ENCODE results near the gene ACER1.

- no peak for TF ChIP-seq CTCF (CRISPR knock-in tag; IDR thresholded peaks at IDR 0.05)
- TF ChIP-seq CREB1 (IDR thresholded peaks at IDR 0.05), result no peak
- TF ChIP-seq CREB1 (CRISPR knock-in tag; IDR thresholded peaks at IDR 0.05), result no peak
- TF ChIP-seq ZNF225 (CRISPR knock-in tag; IDR thresholded peaks at IDR 0.05), result no peak
- no peak for TF ChIP-seq TBP (CRISPR knock-in tag; IDR thresholded peaks at IDR 0.05)
- no peak for TF ChIP-seq ZNF777 (CRISPR knock-in tag; IDR thresholded peaks at IDR 0.05)
- no peak for TF ChIP-seq TFDP1 (CRISPR knock-in tag; IDR thresholded peaks at IDR 0.05; ENCODE audit: borderline replicate concordance)
- no peak for TF ChIP-seq MAX (IDR thresholded peaks at IDR 0.05)
- no peak for TF ChIP-seq ZNF761 (CRISPR knock-in tag; conservative IDR thresholded peaks at IDR 0.05)
- TF ChIP-seq ZNF572 (CRISPR knock-in tag; IDR thresholded peaks at IDR 0.05), result no peak
- TF ChIP-seq FOXJ3 (CRISPR knock-in tag; IDR thresholded peaks at IDR 0.05; ENCODE audit: borderline replicate concordance), result no peak
- TF ChIP-seq REST (IDR thresholded peaks at IDR 0.05; ENCODE audit: borderline replicate concordance in 1 of 2, low read depth in 1 of 2, low read length in 2 of 2), result no peak
- TF ChIP-seq SUZ12 (IDR thresholded peaks at IDR 0.05; ENCODE audit: low read depth, low read length), result no peak
Measured at GRCh38 chr19:6271721-6272410, 61.5 kb downstream of the ACER1 start.
